ENCODE results near the gene SLC2A4RG. TPM values are rescaled to one million over a fixed set of nuclear protein-coding genes. Genes with fewer than 3 reads are reported as not detected.
"Not testable (repeated sequence)": the region's sequence is repeated elsewhere in the genome, so short reads cannot be mapped to it uniquely, and the experiment has no call there.

The SLC2A4RG gene
- total and polyA plus RNA-seq, 7 donors: 19.7 to 78.2 (median 33.0) TPM

GRCh38 chr20:63775096-63775978, 35.8 kb downstream of the SLC2A4RG start:
- peak overlapping the region in 2 of 4 donors; percentile 19 to 24 for H3K4me3 ChIP-seq
- 41 to 46% methylated on average over 67 of the region's 67 CpGs for WGBS, 2 donors
- no peak for DNase-seq
- peaks cover 0 to 9% (median 6%) of the 10 kb centered on the region in 4 donors for H3K4me1 ChIP-seq
- H3K9me3 ChIP-seq: no peaks in the 10 kb centered on the region
- H3K36me3 ChIP-seq: no peaks in the 10 kb centered on the region
- no peak for TF ChIP-seq EP300 (IDR thresholded peaks at IDR 0.05)
- no peak for TF ChIP-seq POLR2A (IDR thresholded peaks at IDR 0.05)
- TF ChIP-seq POLR2AphosphoS5 (IDR thresholded peaks at IDR 0.05): no peak
- TF ChIP-seq CTCF (IDR thresholded peaks at IDR 0.05): peak in 3 of 4 experiments; percentile 38 to 73 (median 60)
- no peak overlapping the region for H3K27ac ChIP-seq
- intact Hi-C loops (cut with DNase I): loop anchor here (5.0 kb wide), 1 partner anchor 197 kb away; no protein-coding TSS in a partner anchor
- peaks cover 0 to 32% (median 2%) of the 10 kb centered on the region in 3 donors for H3K27me3 ChIP-seq

- H3K4me1 ChIP-seq, H3K9me3 ChIP-seq, H3K4me3 ChIP-seq, DNase-seq, H3K36me3 ChIP-seq, H3K27ac ChIP-seq: not testable (repeated sequence)
- intact Hi-C loops (cut with DNase I): loop anchor here (5.0 kb wide), 1 partner anchor 195 kb away; no protein-coding TSS in a partner anchor
- 95 to 96% methylated on average over 23 of the region's 23 CpGs for WGBS, 2 donors
- peaks cover 0 to 32% (median 2%) of the 10 kb centered on the region in 3 donors for H3K27me3 ChIP-seq
These were observed 37.3 kb downstream of the SLC2A4RG start for GRCh38 chr20:63776875-63777274.

- intact Hi-C loops (cut with DNase I): loop anchor here (5.0 kb wide), 1 partner anchor 195 kb away; no protein-coding TSS in a partner anchor
- peaks cover 0 to 26% (median 2%) of the 10 kb centered on the region in 3 donors for H3K27me3 ChIP-seq
- H3K4me3 ChIP-seq: no peak overlapping the region
- 96% methylated on average over 13 of the region's 13 CpGs for WGBS, 2 donors
- peaks cover 0 to 9% (median 6%) of the 10 kb centered on the region in 4 donors for H3K4me1 ChIP-seq
- no peak overlapping the region for H3K27ac ChIP-seq
- no peaks in the 10 kb centered on the region for H3K9me3 ChIP-seq
- no peak for DNase-seq
- TF ChIP-seq EP300 (IDR thresholded peaks at IDR 0.05) (no peak), CTCF (IDR thresholded peaks at IDR 0.05) (no peak), POLR2AphosphoS5 (IDR thresholded peaks at IDR 0.05) (no peak)
- no peaks in the 10 kb centered on the region for H3K36me3 ChIP-seq
These were observed 38.0 kb downstream of the SLC2A4RG start for GRCh38 chr20:63777614-63778013.

GRCh38 chr20:63778034-63778752, 38.6 kb downstream of the SLC2A4RG start:
- intact Hi-C loops (cut with DNase I): loop anchor here (5.0 kb wide), 1 partner anchor 194 kb away; no protein-coding TSS in a partner anchor

More at GRCh38 chr20:63778034-63778752, 38.6 kb downstream of the SLC2A4RG start:
- TF ChIP-seq CTCF (IDR thresholded peaks at IDR 0.05): no peak
- no peak for TF ChIP-seq POLR2AphosphoS5 (IDR thresholded peaks at IDR 0.05)
- TF ChIP-seq POLR2A (IDR thresholded peaks at IDR 0.05): no peak
- no peak for TF ChIP-seq EP300 (IDR thresholded peaks at IDR 0.05)
- Histone ChIP-seq H3K27ac (no peak overlapping the region), H3K4me3 (no peak overlapping the region), H3K9me3 (no peaks in the 10 kb centered on the region), H3K4me1 (peaks cover 0 to 9% (median 6%) of the 10 kb centered on the region in 4 donors), H3K36me3 (no peaks in the 10 kb centered on the region), H3K27me3 (peaks cover 0 to 20% (median 2%) of the 10 kb centered on the region in 3 donors)
- WGBS, 2 donors: 51 to 64% methylated on average over 19 of the region's 19 CpGs
- no peak for DNase-seq
